Cardiac muscle cell (in vitro differentiated cells and primary cell): ENCODE measurements around the gene ARHGAP26. TPM values are rescaled to one million over a fixed set of nuclear protein-coding genes. Genes with fewer than 3 reads are reported as not detected.
A peak's percentile ranks its signal among the peaks of the same experiment; 100 is the strongest.

Source experiments
- DNase-seq, 2 donors: peaks; one replicate each; pipeline versions ENCODE4 v3.0.0 to v3.0.0-alpha.2; 2010 to 2017; ENCODE audit warnings: low read depth in 1 of 2, low spot score in 1 of 2
- H3K27ac ChIP-seq: fragments of 200-600 bp; sonication (generic); 2 replicates; pipeline ENCODE4 v1.5.1; 2016
- H3K27me3 ChIP-seq: fragments of 200-600 bp; sonication (generic); 2 replicates; pipeline ENCODE4 v1.6.0; 2016; ENCODE audit warnings: control low read depth
- H3K36me3 ChIP-seq: fragments of 200-600 bp; sonication (generic); 2 replicates; pipeline ENCODE4 v1.5.1; 2016; ENCODE audit warnings: control low read depth
- H3K4me1 ChIP-seq: fragments of 200-600 bp; sonication (generic); 2 replicates; pipeline ENCODE4 v1.8.1; 2017; ENCODE audit warnings: low read depth, mild to moderate bottlenecking, mixed run types
- H3K4me3 ChIP-seq: fragments of 200-600 bp; sonication (generic); 2 replicates; pipeline ENCODE4 v1.5.1; 2016; ENCODE audit warnings: mild to moderate bottlenecking
- H3K9me3 ChIP-seq: fragments of 200-600 bp; sonication (generic); 2 replicates; pipeline ENCODE4 v1.5.1; 2017; ENCODE audit warnings: low read depth, mild to moderate bottlenecking, control low read depth
- CTCF ChIP-seq: IDR thresholded peaks from 2 replicates; pipeline ENCODE4 v1.5.1; 2012; ENCODE audit warnings: low read depth, mild to moderate bottlenecking, low read length
- polyA plus RNA-seq: library from polyadenylated mRNA; unstranded; fragments of >200 nt; fragmentation: Nextera tagmentation; extraction: Ambion mirVana; gene quantifications from 2 replicates; pipeline ENCODE4 v1.2.1, GENCODE V29; 2016
- total RNA-seq: library from RNA; depleted of rRNA; stranded (reverse); fragments of >200 nt; gene quantifications from 2 replicates; pipeline ENCODE4 v1.2.3, GENCODE V29; 2016

Gene ARHGAP26
- total and polyA plus RNA-seq, 2 experiments from 2014 or later, result 12.7 to 16.2 TPM

- H3K4me1 ChIP-seq, result peaks cover 23% of the 10 kb centered on the region
- no peaks in the 10 kb centered on the region for H3K36me3 ChIP-seq
- H3K27ac ChIP-seq, result peak overlapping the region; percentile 4
- no peaks in the 10 kb centered on the region for H3K9me3 ChIP-seq
- H3K4me3 ChIP-seq, result no peak overlapping the region
- DNase-seq, result peak in 1 of 2 donors; percentile 48
- no peaks in the 10 kb centered on the region for H3K27me3 ChIP-seq
- no peak for TF ChIP-seq CTCF
These were observed 94.4 kb downstream of the ARHGAP26 start for GRCh38 chr5:142864290-142865260.

- Histone ChIP-seq H3K27me3 (no peaks in the 10 kb centered on the region), H3K4me1 (peaks cover 23% of the 10 kb centered on the region), H3K4me3 (no peak overlapping the region), H3K27ac (no peak overlapping the region), H3K36me3 (no peaks in the 10 kb centered on the region), H3K9me3 (no peaks in the 10 kb centered on the region)
- DNase-seq, result no peak
- TF ChIP-seq CTCF, result no peak
These were observed 95.5 kb downstream of the ARHGAP26 start for GRCh38 chr5:142865631-142866030.

- H3K4me1 ChIP-seq, result peaks cover 23% of the 10 kb centered on the region
- H3K36me3 ChIP-seq, result no peaks in the 10 kb centered on the region
- H3K4me3 ChIP-seq, result no peak overlapping the region
- no peaks in the 10 kb centered on the region for H3K9me3 ChIP-seq
- peak; percentile 73 for TF ChIP-seq CTCF
- H3K27ac ChIP-seq, result no peak overlapping the region
- no peaks in the 10 kb centered on the region for H3K27me3 ChIP-seq
- DNase-seq, result peak; percentile 72 to 78
These were observed 96.5 kb downstream of the ARHGAP26 start for GRCh38 chr5:142866563-142867275.

- Histone ChIP-seq H3K9me3 (no peaks in the 10 kb centered on the region), H3K27me3 (no peaks in the 10 kb centered on the region), H3K36me3 (no peaks in the 10 kb centered on the region), H3K4me1 (peaks cover 25% of the 10 kb centered on the region), H3K27ac (no peak overlapping the region), H3K4me3 (no peak overlapping the region)
- TF ChIP-seq CTCF, result no peak
- DNase-seq, result no peak
These were observed 99.7 kb downstream of the ARHGAP26 start for GRCh38 chr5:142869886-142870285.

GRCh38 chr5:142870532-142871362 is 100.6 kb downstream of the ARHGAP26 start:
- no peaks in the 10 kb centered on the region for H3K9me3 ChIP-seq
- no peaks in the 10 kb centered on the region for H3K36me3 ChIP-seq
- DNase-seq, result no peak
- no peak overlapping the region for H3K27ac ChIP-seq
- H3K4me3 ChIP-seq, result no peak overlapping the region
- H3K4me1 ChIP-seq, result peaks cover 16% of the 10 kb centered on the region
- H3K27me3 ChIP-seq, result no peaks in the 10 kb centered on the region
- no peak for TF ChIP-seq CTCF
